DND-41 (cell line): Measurements from ENCODE around the gene NDUFB7.

Experiments used
- ATAC-seq: fragments of 200-7000 bp; cut with Tn5 transposase; 3 replicates; pipeline ENCODE4 v1.9.1; 2021; ENCODE audit warnings: low read depth; ENCODE audit not compliant: insufficient read depth
- DNase-seq: peaks from one replicate; pipeline ENCODE4 v3.0.0-alpha.2; 2020
- H2AFZ ChIP-seq: 2 replicates; pipeline ENCODE4 v1.6.0; 2012; ENCODE audit warnings: low read depth, low read length
- H3K27ac ChIP-seq: 2 replicates; pipeline ENCODE4 v1.5.1; 2012; ENCODE audit warnings: low read length, inconsistent platforms
- H3K27me3 ChIP-seq: fragments of 200-600 bp; sonication (generic); 2 replicates; pipeline ENCODE4 v1.6.0; 2012; ENCODE audit warnings: low read length, mild to moderate bottlenecking, inconsistent platforms; ENCODE audit not compliant: insufficient read depth, poor library complexity
- H3K36me3 ChIP-seq: 2 replicates; pipeline ENCODE4 v1.5.1; 2012; ENCODE audit warnings: low read length, inconsistent platforms; ENCODE audit not compliant: insufficient read depth
- H3K4me1 ChIP-seq: 2 replicates; pipeline ENCODE4 v1.5.1; 2012; ENCODE audit warnings: mild to moderate bottlenecking, low read length; ENCODE audit not compliant: insufficient read depth
- H3K4me2 ChIP-seq: 2 replicates; pipeline ENCODE4 v1.6.0; 2012; ENCODE audit warnings: mild to moderate bottlenecking, moderate library complexity, low read length, inconsistent platforms; ENCODE audit not compliant: insufficient read depth
- H3K4me3 ChIP-seq, 2 experiments: fragments of 200-600 bp in 1 of 2; shearing (Covaris generic) in 1 of 2; 2 replicates each; pipeline ENCODE4 v1.5.1; 2012 to 2016; ENCODE audit warnings: inconsistent platforms in 2 of 2, low read length in 2 of 2, mild to moderate bottlenecking in 2 of 2, low read depth in 1 of 2, moderate library complexity in 1 of 2
- H3K79me2 ChIP-seq: 2 replicates; pipeline ENCODE4 v1.6.0; 2012; ENCODE audit warnings: low read length, inconsistent platforms; ENCODE audit not compliant: insufficient read depth
- H3K9ac ChIP-seq: 2 replicates; pipeline ENCODE4 v1.6.0; 2012; ENCODE audit warnings: low read depth, mild to moderate bottlenecking, inconsistent platforms, low read length, moderate library complexity
- H3K9me3 ChIP-seq: 2 replicates; pipeline ENCODE4 v1.5.1; 2012; ENCODE audit warnings: low read length, moderate library complexity, mild to moderate bottlenecking, inconsistent platforms; ENCODE audit not compliant: insufficient read depth, severe bottlenecking
- H4K20me1 ChIP-seq: 2 replicates; pipeline ENCODE4 v1.6.0; 2012; ENCODE audit warnings: low read length; ENCODE audit not compliant: insufficient read depth
- CTCF ChIP-seq: IDR thresholded peaks from 2 replicates; pipeline ENCODE4 v1.5.1; 2012; ENCODE audit warnings: borderline replicate concordance, low read length, moderate library complexity, mild to moderate bottlenecking; ENCODE audit not compliant: poor library complexity, severe bottlenecking; ENCODE audit errors: extremely low read depth
- EZH2 ChIP-seq: IDR thresholded peaks from 3 replicates; pipeline ENCODE4 v1.6.1; 2012; ENCODE audit warnings: borderline replicate concordance, low read depth, mild to moderate bottlenecking, moderate library complexity, low read length, inconsistent platforms; ENCODE audit not compliant: severe bottlenecking

The NDUFB7 gene

DNA sequence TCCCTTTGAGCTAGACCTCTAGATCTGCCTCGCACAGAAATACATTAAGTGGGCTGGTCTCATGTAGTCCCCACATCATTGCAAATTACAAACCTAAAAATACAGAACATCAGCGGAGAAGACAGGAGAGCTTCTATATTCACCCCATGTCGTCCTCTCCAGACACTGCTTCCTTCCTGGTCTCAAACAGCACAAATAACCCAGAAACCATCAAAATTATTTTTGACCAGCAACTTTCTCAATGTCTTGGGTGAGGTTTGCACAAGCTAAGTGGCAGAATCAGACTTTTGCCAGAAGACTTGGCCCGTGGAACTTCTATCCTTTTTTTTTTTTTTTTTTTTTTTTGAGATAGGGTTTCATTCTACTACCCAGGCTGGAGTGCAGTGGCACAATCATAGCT lies 39.2 kb upstream of the NDUFB7 start:
- Histone ChIP-seq H3K4me1 (no peaks in the 10 kb centered on the region), H3K27ac (no peak overlapping the region), H3K4me3 (no peak overlapping the region), H3K79me2 (no peaks in the 10 kb centered on the region), H3K4me2 (no peak overlapping the region), H4K20me1 (no peaks in the 10 kb centered on the region), H2AFZ (no peak overlapping the region), H3K27me3 (no peaks in the 10 kb centered on the region), H3K9ac (no peak overlapping the region), H3K36me3 (no peaks in the 10 kb centered on the region), H3K9me3 (no peaks in the 10 kb centered on the region)
- no peak for ATAC-seq
- DNase-seq = no peak
- TF ChIP-seq CTCF (no peak), EZH2 (no peak)

- Histone ChIP-seq H3K27ac (no peak overlapping the region), H3K27me3 (no peaks in the 10 kb centered on the region), H3K9ac (no peak overlapping the region), H3K9me3 (no peaks in the 10 kb centered on the region), H4K20me1 (no peaks in the 10 kb centered on the region), H3K4me2 (no peak overlapping the region), H3K36me3 (no peaks in the 10 kb centered on the region), H3K79me2 (no peaks in the 10 kb centered on the region), H3K4me1 (no peaks in the 10 kb centered on the region), H3K4me3 (no peak overlapping the region), H2AFZ (no peak overlapping the region)
- ATAC-seq = no peak
- TF ChIP-seq CTCF = no peak
- TF ChIP-seq EZH2 = no peak
- DNase-seq = no peak
These were observed 34.8 kb upstream of the NDUFB7 start for GRCh38 chr19:14606627-14607026.

- Histone ChIP-seq H3K36me3 (no peaks in the 10 kb centered on the region), H3K4me3 (no peak overlapping the region), H3K79me2 (no peaks in the 10 kb centered on the region), H3K4me1 (no peaks in the 10 kb centered on the region), H4K20me1 (no peaks in the 10 kb centered on the region), H3K4me2 (no peak overlapping the region), H3K9me3 (no peaks in the 10 kb centered on the region), H3K27ac (no peak overlapping the region), H3K9ac (no peak overlapping the region), H3K27me3 (no peaks in the 10 kb centered on the region), H2AFZ (no peak overlapping the region)
- TF ChIP-seq CTCF (no peak), EZH2 (no peak)
- ATAC-seq (no peak), DNase-seq (no peak)
These were observed 32.1 kb upstream of the NDUFB7 start for GRCh38 chr19:14603990-14604387.

- Histone ChIP-seq H3K4me1 (no peaks in the 10 kb centered on the region), H3K9me3 (peaks cover 5% of the 10 kb centered on the region), H3K4me2 (no peak overlapping the region), H2AFZ (no peak overlapping the region), H4K20me1 (no peaks in the 10 kb centered on the region), H3K27me3 (no peaks in the 10 kb centered on the region), H3K9ac (no peak overlapping the region), H3K27ac (no peak overlapping the region), H3K36me3 (no peaks in the 10 kb centered on the region), H3K79me2 (no peaks in the 10 kb centered on the region), H3K4me3 (no peak overlapping the region)
- ATAC-seq (no peak), DNase-seq (no peak)
- TF ChIP-seq CTCF (no peak), EZH2 (no peak)
These were observed 27.8 kb upstream of the NDUFB7 start for GRCh38 chr19:14599548-14600147.
